ENCODE results near the gene SRGAP3. TPM values are rescaled to one million over a fixed set of nuclear protein-coding genes. Genes with fewer than 3 reads are reported as not detected.

The SRGAP3 gene
- total RNA-seq, 4 donors from 2014 or later, result 6.7 to 24.8 (median 19.7) TPM

DNA sequence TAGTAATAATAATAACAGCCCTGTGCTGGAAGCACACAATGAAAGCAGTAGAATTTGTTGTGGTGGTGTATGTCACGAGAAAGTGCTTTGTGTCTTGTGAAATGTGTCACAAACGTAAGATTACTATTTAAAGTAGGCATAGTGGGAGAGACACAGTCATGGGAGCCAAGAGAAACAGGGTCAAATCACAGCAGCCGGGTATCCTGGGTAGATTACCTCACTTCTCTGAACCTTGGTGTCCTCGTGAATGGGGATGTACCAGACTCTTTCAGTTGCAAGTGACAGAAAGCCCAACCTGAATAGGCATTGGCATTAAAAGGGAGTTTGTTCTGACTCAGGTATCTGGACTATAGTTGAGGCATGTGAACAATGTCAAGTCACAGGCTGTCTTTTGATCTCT, 29.1 kb upstream of the SRGAP3 start:
- Histone ChIP-seq H3K36me3 (no peaks in the 10 kb centered on the region), H3K9me3 (no peaks in the 10 kb centered on the region), H3K4me3 (no peak overlapping the region), H3K4me1 (no peaks in the 10 kb centered on the region), H3K27me3 (no peaks in the 10 kb centered on the region), H3K27ac (no peak overlapping the region)
- DNase-seq, result no peak
- TF ChIP-seq, protein P1, sequence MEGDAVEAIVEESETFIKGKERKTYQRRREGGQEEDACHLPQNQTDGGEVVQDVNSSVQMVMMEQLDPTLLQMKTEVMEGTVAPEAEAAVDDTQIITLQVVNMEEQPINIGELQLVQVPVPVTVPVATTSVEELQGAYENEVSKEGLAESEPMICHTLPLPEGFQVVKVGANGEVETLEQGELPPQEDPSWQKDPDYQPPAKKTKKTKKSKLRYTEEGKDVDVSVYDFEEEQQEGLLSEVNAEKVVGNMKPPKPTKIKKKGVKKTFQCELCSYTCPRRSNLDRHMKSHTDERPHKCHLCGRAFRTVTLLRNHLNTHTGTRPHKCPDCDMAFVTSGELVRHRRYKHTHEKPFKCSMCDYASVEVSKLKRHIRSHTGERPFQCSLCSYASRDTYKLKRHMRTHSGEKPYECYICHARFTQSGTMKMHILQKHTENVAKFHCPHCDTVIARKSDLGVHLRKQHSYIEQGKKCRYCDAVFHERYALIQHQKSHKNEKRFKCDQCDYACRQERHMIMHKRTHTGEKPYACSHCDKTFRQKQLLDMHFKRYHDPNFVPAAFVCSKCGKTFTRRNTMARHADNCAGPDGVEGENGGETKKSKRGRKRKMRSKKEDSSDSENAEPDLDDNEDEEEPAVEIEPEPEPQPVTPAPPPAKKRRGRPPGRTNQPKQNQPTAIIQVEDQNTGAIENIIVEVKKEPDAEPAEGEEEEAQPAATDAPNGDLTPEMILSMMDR (IDR thresholded peaks at IDR 0.05), result no peak
- no peak for TF ChIP-seq POLR2A (IDR thresholded peaks at IDR 0.05)

DNA sequence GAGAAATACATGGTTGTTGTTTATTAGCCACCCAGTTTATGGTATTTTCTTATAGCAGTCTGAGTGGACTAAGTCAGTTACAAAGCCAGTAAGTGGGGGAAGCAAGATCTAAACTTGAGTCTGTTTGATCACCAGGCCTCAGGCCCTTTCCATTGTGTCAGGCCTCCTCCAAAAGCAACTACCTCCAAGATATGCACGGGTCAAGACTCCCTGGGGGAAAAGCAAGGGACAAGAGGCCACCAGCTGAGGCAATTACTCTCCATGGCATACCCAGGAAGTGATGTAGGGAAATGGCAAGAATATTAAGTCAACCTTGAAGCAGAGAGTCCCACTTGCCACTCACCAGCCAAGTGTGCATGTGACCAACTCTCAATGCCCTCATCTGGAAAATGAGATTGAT, 28.6 kb upstream of the SRGAP3 start:
- no peaks in the 10 kb centered on the region for H3K36me3 ChIP-seq
- no peak overlapping the region for H3K4me3 ChIP-seq
- no peaks in the 10 kb centered on the region for H3K9me3 ChIP-seq
- no peak overlapping the region for H3K27ac ChIP-seq
- no peaks in the 10 kb centered on the region for H3K27me3 ChIP-seq
- no peaks in the 10 kb centered on the region for H3K4me1 ChIP-seq
- TF ChIP-seq, protein P1 (IDR thresholded peaks at IDR 0.05), result no peak
- no peak for TF ChIP-seq POLR2A (IDR thresholded peaks at IDR 0.05)
- DNase-seq, result no peak

DNA sequence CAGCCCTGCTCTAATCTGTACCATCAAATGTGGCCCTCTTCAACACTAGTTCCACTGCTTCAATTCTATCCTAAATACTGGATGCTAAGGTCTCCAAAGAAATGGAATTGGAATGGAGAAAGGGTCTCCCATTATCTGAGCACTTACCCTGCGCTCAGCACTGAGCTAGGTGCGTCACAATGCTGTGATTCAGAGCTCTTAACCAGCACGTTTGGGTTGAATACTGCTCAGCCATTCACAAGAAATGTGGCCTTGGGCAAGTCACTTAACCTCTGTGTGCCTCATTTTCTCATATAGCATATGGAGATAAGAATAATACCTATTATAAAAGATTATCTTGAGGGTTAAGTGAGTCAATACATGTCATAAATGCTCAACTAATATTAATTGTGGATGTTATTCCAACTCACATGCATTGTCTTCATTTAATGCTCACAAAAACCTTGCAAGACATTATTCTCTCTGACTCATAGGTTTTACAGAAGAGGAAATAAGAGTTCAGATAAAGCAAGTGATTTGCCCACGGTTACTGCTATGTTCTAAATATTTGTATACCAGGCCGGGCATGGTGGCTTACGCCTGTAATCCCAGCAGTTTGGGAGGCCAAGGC, 27.4 kb upstream of the SRGAP3 start:
- Histone ChIP-seq H3K36me3 (no peaks in the 10 kb centered on the region), H3K27me3 (no peaks in the 10 kb centered on the region), H3K4me3 (no peak overlapping the region), H3K9me3 (no peaks in the 10 kb centered on the region), H3K27ac (no peak overlapping the region), H3K4me1 (no peaks in the 10 kb centered on the region)
- TF ChIP-seq, protein P1 (IDR thresholded peaks at IDR 0.05), result no peak
- TF ChIP-seq POLR2A (IDR thresholded peaks at IDR 0.05), result no peak
- DNase-seq, result no peak

DNA sequence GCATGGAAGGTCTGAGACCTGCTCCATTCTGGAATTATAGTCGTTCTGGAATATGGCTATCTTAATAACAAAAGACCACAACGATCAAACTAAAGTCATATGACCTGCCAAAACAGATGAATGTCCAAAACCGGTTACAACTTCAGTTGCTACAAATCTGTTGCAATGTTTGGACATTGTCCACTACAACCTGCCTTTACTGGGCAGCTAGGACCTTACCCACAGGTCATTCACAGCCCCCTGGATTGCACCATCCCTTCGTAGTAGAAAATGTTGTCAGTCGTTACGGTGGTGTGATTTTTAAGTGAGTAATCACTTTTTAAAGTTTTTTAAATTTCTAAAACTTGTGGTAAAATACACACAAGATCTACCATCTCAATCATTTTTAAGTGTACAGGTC, 22.5 kb upstream of the SRGAP3 start:
- Histone ChIP-seq H3K4me1 (no peaks in the 10 kb centered on the region), H3K27me3 (no peaks in the 10 kb centered on the region), H3K9me3 (no peaks in the 10 kb centered on the region), H3K4me3 (no peak overlapping the region), H3K36me3 (no peaks in the 10 kb centered on the region), H3K27ac (no peak overlapping the region)
- no peak for DNase-seq
- TF ChIP-seq POLR2A (IDR thresholded peaks at IDR 0.05), result no peak
- TF ChIP-seq, protein P1 (IDR thresholded peaks at IDR 0.05), result no peak

DNA sequence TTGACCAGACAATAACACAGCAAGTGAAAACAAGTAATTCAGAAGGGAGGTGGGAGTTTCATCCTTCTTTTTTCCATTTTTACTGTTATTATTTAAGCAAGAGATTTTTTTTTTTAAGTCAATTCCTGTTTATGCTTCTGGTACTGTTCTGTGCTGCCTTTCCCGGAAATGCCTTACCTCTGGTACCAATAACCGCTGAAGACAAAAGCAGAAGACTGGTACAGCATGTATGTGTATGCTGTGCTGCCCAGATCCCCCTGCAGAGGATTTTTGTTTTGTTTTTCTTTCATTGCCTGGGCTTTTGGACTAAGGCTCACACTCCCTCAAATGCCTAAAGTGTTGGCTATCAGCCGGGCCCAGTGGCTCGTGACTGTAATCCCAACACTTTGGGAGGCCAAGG, 21.3 kb upstream of the SRGAP3 start:
- no peak overlapping the region for H3K4me3 ChIP-seq
- DNase-seq, result no peak
- TF ChIP-seq, protein P1 (IDR thresholded peaks at IDR 0.05), result no peak
- TF ChIP-seq POLR2A (IDR thresholded peaks at IDR 0.05), result no peak
- no peaks in the 10 kb centered on the region for H3K27me3 ChIP-seq
- no peaks in the 10 kb centered on the region for H3K36me3 ChIP-seq
- H3K27ac ChIP-seq, result no peak overlapping the region
- H3K9me3 ChIP-seq, result no peaks in the 10 kb centered on the region
- H3K4me1 ChIP-seq, result no peaks in the 10 kb centered on the region

DNA sequence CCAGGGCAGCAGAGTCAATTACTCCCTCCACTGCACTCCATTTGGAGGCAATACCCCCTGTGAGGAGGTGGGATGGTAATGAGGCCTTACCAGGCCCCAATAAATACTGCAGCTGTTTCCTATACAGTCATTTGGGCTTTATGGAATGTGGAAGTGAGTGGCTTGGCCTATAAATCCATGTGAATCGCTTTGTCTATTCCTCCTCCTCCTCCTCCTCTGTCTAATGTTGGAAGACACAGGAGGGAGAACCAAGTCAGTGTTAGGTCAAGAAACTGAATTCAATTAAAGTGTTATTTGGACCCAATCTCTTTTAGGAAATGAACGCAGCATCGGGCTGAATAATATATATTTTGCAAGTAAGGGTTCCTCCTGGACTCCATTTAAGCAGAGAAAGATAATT, 17.3 kb upstream of the SRGAP3 start:
- H3K27me3 ChIP-seq, result no peaks in the 10 kb centered on the region
- TF ChIP-seq POLR2A (IDR thresholded peaks at IDR 0.05), result no peak
- TF ChIP-seq, protein P1 (IDR thresholded peaks at IDR 0.05), result no peak
- no peaks in the 10 kb centered on the region for H3K36me3 ChIP-seq
- DNase-seq, result no peak
- no peaks in the 10 kb centered on the region for H3K9me3 ChIP-seq
- H3K27ac ChIP-seq, result no peak overlapping the region
- no peaks in the 10 kb centered on the region for H3K4me1 ChIP-seq
- H3K4me3 ChIP-seq, result no peak overlapping the region
